ENCODE results near the gene PTPRD.

Gene PTPRD

DNA sequence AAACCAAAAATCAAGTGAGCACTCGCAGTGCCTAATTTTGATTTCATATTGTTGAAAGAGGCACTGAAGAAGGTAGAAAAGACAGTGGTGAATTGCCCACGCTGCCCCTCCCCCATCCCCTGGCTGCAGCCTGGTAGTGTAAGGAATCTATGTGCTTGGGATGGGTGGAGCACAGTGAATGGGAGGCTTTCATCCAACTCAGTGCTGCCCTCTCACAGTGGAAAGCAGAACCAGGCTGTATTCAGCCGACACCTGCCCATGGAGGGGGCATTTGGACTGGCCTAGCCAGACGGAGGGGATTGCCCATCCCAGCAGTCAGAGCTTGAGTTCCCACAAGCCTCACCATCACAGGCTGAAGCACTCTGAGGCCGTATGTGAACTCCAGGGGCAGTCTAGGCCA lies 2012.9 kb downstream of the PTPRD start:
- DNase-seq: no peak

DNA sequence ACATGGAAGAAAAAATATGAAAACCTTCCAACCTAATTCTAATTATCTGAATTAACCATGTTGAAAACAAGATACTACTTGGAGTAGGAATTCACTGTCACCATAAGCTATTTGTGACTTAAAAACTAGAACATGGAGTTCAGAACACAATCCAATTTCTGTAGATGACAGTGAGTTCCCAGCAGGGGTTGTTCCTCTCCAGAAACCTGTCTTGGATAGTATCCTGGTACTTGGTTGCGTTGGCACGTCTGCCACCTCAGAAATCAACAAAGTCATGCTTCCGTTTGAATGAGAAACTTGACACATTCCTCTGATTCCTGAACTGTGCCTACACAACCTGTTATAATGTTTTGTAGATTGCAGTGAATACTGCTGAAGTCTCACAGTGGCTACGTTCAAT lies 2023.3 kb downstream of the PTPRD start:
- DNase-seq: no peak

DNA sequence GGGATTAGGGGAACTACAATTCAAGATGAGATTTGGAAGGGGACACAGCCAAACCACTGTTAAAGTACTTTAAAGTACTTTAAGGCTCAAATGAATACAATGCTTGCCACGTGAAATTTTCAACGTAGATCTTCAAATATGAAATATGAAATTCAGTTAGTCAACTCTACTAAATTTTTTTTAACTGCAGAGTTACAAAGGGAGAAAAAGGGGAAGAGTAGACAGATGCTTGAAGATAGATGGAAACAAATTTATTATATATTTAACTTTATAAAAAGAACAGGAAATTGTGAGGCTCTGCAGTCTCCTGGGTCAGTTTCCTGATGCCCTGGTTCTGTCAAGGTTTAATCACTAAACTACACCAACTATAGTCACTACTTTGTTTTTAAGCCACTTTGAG lies 2027.8 kb downstream of the PTPRD start:
- DNase-seq: no peak

DNA sequence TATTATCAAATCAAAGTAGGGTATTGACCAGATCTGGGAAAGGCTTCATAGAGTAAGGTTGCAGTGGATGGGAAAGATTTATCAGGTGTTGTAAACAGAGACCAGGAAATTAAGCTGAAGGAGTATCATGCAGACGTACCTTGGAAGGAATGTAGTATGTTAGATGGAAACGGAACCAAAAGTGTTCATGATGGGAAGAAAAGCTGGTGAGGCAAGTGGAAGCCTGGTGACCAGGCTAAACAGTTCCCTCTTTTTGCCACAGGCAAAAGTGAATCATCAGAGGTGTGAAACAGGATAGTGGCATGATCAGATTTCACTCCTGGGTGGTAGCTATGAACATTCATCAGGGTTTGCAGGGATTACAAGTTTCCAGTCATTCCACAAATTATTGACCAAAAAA lies 2033.1 kb downstream of the PTPRD start:
- no peak for DNase-seq

DNA sequence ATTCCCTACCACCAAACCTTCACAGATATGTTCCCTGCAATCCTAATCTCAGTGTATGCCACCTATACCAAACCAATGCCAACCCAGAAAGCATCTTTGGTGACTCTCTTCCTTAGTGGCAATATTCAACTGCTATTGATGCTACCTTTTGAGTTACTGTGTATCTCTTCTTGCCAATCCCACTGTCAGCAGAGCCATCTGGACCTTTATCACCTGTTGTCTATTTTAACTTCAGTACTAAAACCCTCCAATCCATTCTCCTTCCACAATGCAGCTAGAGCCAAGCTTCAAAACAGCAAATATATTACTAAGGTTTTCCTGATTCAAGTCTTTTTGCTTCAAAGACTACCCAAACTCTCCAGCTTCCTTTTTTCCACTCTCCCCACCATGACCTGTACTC lies 2036.1 kb downstream of the PTPRD start:
- DNase-seq: no peak

DNA sequence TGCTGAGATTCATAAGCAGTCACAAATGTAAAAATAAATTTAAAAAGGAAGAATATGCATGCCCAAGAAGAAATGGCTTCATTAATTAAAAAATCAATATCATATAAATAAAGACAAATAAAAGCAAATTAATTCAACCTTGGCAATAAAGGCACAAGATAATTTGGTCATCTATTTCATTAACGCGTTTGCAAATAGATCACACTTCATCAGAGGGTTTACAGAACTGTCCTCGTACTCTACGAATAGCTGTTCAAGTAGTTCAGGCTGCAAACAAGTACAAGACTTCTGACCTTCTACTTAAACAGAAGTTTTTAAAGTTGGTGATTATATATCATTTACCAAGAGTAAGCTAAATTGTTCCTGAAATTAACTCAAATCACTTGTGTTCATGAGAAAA lies 2038.0 kb downstream of the PTPRD start:
- DNase-seq: no peak

DNA sequence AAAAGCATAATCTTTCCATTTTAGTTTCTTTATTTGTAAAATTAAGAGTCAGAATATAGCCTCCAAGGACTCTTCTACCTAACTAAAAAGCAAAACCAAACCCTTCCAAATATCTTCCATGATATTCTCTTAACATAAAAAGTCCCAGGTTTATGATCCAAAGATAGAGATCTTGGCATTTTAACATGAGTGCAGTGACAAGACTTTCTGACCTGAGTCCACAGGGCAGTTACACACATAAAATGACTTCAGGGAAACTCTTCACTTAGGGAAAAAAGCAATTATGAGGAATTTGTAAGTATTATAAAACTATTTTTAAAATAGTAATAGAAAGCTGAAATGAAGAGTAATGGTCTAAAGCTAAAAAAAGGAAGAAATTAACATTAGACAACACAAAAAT lies 2040.6 kb downstream of the PTPRD start:
- DNase-seq: no peak

DNA sequence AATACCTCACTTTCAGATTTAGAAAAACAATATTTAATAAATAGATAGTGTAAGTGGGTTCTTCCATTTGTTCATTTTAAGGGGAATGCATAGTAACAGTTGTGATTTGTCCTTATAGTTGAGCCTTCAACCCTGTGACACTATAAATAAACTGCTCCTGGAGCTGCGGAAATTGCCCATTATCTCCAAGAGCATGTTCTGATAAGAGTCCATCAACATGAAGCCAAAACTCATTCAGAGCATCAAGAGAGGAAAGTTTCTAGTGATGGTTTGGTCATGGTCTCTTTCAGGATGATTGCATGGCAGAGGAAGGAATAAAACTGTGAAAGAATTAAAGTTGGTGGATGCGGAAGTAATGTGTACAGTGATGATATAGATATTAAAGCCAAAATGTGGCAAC lies 2041.2 kb downstream of the PTPRD start:
- DNase-seq: no peak

DNA sequence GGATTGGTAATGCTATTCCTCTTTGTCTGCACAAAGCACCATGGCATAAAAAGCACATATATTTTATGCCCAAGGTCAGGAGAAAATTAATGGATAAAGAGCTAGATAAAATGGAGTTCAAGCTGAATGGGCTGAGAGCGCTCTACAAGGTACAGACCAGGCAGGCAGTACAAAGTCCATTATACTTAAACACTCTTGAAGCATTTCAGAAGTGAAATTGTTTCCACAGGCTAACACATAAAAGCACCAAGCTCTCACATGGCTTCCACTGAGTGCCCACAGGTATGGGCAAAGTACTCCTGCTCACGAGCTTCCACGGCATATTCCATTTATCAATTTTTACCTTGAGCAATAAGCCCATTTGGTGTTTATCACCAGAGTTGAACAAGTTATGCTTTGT lies 2042.0 kb downstream of the PTPRD start:
- no peak for DNase-seq

DNA sequence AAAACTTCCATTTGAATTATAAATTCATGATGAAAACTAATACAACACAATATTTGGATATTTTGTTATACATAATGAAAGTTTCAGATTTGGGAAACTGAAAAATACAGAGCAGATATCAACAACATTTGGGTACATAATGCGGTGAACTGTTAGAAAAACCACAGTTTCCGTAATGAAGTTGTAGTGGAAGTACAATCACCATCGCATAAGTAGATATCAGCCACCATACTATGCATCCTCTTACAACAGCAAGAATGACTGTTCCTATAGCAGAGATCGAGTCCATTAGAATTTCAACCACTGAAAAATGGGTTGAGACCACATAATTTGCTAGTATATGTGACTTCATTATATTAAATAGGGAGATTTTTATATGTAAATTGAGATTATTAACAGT lies 2043.0 kb downstream of the PTPRD start:
- no peak for DNase-seq

DNA sequence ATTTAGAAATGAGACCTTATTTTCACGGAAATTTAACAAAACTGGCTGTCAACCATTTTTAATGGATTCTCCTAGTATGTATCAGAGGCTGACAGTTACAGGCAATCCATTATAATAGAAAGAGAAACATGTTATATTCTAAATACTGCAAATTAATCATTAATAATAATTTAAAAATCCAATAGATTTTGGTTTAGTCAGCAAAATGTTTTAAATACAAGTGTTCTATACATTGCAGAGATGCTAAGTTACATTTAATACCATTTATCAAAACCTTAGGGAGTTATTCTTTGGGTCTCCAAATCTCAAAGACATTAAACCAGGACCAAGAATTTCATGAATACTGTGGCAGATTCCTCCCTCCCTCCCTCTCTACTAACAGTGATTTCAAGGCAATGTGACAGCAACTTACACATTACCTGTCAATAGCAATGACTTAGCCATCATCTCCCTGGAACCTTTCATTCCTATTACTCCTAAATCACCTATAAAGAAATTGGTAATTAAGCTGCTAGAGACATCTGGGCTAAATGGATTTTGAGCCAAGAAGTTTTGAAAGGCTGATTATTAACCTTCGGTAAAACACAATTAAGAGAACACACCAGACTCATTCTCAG lies 2044.7 kb downstream of the PTPRD start:
- DNase-seq: no peak

DNA sequence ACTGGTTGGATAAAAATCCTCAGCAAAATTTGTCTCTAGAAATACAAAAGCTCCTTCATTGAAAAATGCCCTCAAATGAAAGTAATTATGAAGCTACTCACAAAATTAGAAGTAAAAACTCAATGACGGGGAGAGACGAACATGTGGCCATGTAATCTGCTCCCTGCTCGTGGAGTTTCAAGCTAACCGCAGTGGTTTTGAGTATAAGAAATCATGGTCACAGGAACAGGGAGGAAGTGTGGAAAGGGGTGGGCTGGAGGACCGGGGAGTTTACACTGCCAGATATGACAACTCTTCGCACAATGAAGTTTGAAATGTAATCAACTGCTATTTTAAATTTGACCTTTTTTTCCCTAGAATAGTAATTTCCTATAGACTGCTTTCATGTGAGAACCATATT lies 2047.8 kb downstream of the PTPRD start:
- DNase-seq: no peak

DNA sequence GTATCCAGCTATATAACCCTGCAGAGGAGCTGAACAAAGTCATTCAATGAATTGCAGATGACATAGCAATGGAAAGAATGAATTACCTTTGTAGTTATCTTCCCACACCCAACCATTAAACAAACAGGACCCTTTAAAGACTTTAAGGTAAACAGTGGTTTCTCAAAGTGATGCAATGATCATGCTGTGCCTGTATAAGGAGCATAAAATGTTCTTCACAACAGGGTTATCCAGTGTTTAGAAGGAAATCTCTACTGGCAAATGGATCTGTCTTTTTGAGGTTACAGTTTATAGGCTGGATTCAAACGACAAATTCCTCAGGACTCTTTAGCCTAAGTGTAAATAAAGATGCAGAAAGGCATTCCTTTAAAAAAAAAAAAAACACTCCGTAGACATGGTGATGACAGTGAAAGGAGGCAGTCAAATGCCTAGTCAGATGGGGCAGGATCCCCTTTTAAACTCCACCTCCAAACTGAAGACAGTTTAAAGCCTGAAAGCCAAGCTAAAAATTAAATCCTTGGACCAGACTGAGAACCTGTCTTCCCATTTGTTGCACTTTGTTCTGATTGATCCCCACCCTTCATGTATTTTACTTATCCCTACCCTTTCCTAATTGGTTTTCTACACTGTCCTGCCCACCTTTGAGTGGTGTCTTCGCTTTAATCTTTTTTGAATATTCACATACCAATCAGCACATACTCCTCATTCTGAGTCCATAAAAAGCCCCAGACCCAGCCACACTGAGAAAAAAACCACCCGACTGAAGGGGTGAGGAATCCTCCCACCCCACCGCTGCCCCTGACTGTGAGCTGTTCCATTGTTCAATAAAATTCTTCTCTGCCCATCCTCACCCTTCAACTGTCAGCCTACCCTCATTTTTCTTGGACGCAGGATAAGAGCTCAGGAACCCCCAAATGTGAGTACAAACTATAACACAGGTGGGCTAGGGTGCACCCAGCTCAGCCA lies 2052.0 kb downstream of the PTPRD start:
- no peak for DNase-seq

DNA sequence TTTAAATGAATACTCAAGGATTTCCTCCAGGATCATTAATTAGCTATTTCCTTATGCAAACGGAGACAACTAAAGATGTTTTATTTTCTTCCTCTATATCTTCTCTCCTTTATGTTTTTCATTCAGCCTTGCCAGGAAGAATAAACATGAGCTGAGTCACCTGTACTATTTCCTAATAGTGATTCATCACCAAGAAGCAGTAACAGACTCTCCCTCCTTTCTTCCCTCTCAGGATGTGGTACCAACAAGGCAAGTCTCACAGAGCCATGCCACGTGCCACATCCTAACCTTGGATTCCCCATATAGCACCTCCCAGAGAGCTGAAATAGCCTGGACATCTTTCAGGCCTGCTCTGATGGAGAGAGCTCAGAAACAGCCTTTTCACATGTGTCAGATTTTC lies 2054.6 kb downstream of the PTPRD start:
- DNase-seq: no peak

DNA sequence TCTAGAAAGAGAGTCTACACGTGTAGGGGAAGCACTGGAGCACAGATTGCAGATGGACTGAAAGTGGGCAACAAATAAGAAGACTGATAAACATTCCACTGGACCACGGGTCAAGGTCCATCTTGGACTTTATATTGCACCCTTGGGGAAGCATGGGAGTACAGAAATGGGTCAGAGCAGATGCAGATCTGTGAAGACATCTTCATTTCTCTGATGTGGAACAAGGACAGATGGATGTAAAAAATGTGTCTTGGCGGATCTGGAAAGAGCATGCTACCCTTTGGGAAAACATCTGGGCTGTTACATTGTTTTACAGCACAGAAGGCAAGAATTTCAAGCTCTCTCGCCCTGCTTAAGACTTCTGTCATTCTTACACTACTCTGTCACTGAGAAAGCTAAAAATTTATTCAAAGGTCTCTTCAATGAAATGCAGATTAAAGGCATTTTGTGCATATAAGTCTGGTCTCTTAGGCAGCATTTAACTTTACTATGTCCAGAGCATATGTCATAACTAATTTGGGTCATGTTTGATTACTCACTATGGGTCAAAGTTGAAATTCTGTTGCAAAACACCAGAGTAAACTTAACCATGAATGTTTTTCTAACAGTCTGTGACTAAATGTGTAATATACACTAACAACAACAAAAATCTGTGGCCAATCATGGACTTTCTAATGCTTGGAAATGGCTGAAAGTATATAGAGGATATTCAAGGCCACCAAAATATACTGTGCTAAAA lies 2056.9 kb downstream of the PTPRD start:
- DNase-seq: no peak

DNA sequence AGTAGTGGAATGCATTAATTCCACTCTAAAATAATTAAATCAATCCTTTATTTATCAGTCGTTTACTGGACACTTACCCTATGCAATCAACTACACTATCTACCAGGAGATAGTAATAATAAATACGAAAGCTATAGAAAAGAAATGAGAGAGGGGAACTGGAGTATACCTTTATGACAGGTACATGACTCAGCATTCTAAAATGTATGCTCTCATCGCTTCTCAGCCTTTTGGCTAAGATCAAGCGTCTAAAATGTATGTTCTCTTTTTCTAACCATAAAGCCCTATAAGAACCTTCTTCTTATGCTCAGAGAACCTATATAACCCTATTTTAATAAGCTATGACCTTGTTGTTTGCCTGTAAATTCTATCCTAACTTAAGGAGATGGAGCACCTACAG lies 2059.4 kb downstream of the PTPRD start:
- DNase-seq: no peak

DNA sequence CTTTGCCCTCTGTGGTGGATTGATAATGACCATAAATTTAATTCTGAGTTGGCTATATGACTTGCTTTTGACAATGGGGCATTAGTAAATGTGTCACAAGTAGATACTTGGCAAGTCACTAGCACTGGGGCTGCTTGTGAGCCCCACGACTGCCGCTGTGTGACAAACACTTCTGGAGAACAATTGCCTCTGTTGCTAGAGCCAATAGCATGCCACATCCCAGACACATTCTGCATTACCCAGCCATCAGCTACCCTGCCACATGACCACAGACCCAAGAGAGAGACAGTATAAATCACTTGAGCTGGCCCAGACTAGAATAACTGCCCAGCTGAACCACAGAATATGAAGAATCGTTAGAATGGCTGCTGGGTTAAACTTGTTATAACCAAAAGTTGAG lies 2060.1 kb downstream of the PTPRD start:
- DNase-seq: no peak

DNA sequence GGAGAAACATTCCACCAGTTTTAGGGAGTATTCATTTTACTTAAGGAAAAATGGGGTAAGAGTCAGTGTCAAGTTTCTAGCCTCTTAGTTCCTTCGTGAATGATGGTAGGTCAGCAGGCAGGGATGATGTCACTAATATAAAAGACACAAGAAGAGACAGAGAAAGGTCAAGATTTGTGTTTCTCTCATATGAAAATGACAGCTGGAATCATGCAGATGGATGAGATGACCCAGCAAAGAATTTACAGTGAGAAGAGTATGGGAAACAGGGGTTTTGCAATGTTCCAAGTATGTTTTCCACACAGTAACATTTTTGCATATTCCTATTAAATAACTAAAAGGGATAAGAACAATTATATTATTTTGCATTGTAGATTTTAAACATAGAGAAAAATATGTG lies 2063.6 kb downstream of the PTPRD start:
- no peak for DNase-seq

DNA sequence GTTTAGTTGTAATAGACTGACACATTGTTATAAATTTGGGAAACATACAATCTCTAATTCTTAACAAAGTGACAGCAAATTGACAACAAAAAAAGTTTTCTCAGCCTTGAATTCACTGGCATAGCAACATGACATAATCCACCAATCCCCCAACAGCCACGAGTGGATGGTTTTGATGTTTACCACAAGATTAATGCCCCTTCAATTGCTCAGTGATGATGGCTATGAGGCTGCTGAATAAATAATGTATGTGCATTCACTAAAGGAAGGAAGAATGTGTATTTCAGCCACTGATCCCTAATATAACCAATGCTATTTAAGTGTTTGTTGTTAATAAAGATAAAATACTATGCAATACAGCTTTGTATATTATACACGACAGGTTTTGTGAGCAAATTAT lies 2069.6 kb downstream of the PTPRD start:
- DNase-seq: no peak

DNA sequence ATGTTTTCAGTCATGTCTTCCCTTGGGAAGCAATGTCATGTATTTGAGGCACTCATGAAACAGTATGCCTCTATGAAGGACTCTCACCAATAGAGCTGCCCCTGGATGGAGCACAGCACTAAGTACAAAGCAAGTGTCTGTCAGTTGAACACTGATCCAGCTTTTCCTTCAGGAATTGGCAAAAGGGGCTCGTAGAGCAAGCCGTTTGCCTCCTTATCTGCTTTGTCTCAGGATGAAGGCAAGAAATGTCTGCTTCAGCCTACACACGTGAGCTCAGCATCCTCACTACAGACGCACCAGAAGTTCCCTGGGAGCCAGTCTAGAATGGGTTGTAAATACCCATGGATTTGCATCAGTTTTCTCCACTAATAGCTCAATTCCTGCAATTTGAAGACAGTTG lies 2070.3 kb downstream of the PTPRD start:
- DNase-seq: no peak

DNA sequence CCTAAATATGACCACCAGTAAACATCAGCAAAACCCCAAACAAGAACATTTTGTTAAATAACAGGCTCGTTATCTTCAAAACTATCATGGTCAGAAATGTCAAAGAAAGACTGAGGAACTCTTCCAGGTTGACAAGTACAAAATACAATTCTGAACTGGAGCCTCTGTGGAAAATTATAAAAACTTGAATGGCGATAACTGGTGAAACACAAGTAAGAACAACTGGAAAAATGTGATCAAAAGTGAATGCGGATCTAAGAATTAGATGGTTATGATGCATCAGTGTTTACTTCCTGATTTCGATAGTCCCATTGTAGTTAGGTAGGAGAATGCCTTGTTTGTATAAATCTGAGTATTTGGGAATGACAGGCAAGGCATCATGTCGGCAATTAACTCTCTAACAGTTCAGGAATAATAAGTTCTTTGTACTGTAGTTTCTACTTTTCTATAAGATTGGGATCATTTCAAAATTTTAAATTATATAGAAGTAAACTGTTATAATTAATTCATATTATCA lies 2073.1 kb downstream of the PTPRD start:
- DNase-seq: no peak

DNA sequence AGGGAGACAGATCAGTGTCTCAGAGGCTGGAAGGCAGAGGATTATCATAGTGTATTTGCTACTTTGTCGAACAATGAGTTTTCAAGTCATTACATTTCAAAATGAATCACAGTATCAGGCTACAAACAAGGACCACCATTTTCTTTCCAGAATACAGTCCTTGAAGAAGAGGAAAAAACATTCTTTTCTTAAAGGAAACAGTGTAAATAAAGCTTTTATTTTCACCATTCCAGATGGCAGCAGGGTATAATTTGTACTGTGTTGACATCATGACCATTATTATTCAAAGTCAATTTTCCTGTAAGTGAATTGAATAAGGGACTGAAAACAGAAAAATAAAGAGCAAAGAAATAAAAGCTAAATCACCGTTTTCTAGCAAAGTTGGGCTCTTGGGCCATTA lies 2076.0 kb downstream of the PTPRD start:
- DNase-seq: no peak

DNA sequence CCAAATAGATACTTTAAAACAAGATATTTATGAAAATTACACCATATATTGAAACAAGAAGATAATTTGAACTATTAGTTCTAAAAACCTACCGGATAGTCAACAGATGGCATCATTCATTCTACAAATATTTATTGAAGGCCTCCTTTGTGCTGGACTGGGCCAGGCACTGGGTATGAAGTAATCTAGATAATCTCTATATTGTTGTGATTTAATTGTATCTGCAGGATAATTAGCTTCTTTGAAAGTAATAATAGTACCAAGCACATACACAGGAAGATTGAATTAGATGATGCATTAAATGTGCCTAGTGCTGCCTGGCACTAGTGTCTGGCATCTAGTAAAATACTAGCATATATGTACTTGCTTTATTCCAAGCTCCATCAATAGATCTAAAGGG lies 2078.0 kb downstream of the PTPRD start:
- no peak for DNase-seq

DNA sequence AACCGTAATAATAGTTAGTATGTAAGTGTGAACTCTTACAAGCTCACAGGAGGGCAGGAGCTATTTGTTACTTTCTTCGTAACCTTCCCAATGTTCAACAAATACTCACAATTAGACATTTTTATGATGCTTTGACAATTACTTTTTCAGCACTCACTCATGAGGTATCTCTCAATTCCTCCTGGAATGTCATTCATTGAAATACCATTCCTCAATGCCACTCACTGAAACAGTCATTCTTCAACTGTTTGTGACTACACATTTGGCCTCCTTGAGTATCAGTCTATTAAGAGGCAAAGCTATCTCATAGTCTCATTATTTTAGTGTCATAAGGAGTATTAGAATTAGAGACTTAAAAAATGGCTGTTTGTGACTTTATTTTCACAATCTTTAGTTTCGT lies 2079.1 kb downstream of the PTPRD start:
- DNase-seq: no peak
